PC-3 (cell line): ENCODE data around the gene ZSCAN31.

Experiments used
- EZH2 ChIP-seq: fragments of 300-600 bp; sonication (generic); IDR thresholded peaks from one replicate; pipeline ENCODE4 v1.6.1; 2017; ENCODE audit warnings: antibody characterized with exemption, mild to moderate bottlenecking, low read length; ENCODE audit not compliant: unreplicated experiment
- TF ChIP-seq, protein P1 (sequence below): fragments of 300-600 bp; sonication (generic); conservative IDR thresholded peaks from 2 replicates; pipeline ENCODE4 v1.5.1; 2017; ENCODE audit warnings: antibody characterized with exemption, low read depth, mild to moderate bottlenecking, low read length

GRCh38 chr6:28371280-28371679 lies 35.3 kb upstream of the ZSCAN31 start:
- TF ChIP-seq, protein P1, sequence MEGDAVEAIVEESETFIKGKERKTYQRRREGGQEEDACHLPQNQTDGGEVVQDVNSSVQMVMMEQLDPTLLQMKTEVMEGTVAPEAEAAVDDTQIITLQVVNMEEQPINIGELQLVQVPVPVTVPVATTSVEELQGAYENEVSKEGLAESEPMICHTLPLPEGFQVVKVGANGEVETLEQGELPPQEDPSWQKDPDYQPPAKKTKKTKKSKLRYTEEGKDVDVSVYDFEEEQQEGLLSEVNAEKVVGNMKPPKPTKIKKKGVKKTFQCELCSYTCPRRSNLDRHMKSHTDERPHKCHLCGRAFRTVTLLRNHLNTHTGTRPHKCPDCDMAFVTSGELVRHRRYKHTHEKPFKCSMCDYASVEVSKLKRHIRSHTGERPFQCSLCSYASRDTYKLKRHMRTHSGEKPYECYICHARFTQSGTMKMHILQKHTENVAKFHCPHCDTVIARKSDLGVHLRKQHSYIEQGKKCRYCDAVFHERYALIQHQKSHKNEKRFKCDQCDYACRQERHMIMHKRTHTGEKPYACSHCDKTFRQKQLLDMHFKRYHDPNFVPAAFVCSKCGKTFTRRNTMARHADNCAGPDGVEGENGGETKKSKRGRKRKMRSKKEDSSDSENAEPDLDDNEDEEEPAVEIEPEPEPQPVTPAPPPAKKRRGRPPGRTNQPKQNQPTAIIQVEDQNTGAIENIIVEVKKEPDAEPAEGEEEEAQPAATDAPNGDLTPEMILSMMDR = no peak
- TF ChIP-seq EZH2 = no peak
